Colonic mucosa (tissue), 4 donors: ENCODE measurements around the gene KLK3. TPM values are rescaled to one million over a fixed set of nuclear protein-coding genes. Genes with fewer than 3 reads are reported as not detected.

Experiments used
- DNase-seq: peaks from one replicate; pipeline ENCODE4 v3.0.0-alpha.2; 2020
- H3K27ac ChIP-seq: fragments of 200-600 bp; one replicate; pipeline ENCODE4 v1.8.0; 2021
- H3K27me3 ChIP-seq: fragments of 200-600 bp; one replicate; pipeline ENCODE4 v1.8.0; 2021
- H3K36me3 ChIP-seq: fragments of 200-600 bp; one replicate; pipeline ENCODE4 v1.8.0; 2021
- H3K4me1 ChIP-seq: fragments of 200-600 bp; one replicate; pipeline ENCODE4 v1.8.0; 2021; ENCODE audit warnings: mild to moderate bottlenecking
- H3K4me3 ChIP-seq: fragments of 200-600 bp; one replicate; pipeline ENCODE4 v1.8.0; 2021
- H3K9ac ChIP-seq, 2 donors: one replicate each; pipeline ENCODE4 v1.7.0; 2013; ENCODE audit warnings: control low read depth in 2 of 2, low read depth in 2 of 2, low read length in 2 of 2
- H3K9me3 ChIP-seq: fragments of 200-600 bp; one replicate; pipeline ENCODE4 v1.8.0; 2021
- CTCF ChIP-seq: fragments of 200-600 bp; IDR thresholded peaks from one replicate; pipeline ENCODE4 v1.8.0; 2022; ENCODE audit warnings: antibody characterized with exemption, mild to moderate bottlenecking
- intact Hi-C: fragments of 100-400 bp; cut with DNase I; formaldehyde crosslinking; loops from one replicate; pipeline ENCODE4 v1.14.1; 2022
- total RNA-seq, 2 donors: library from RNA; stranded (reverse); fragmentation: NEBNext Ultra II Directional in 1 of 2; extraction: Animal tissue kit (Norgen Biotek cat#: 25700) in 1 of 2; gene quantifications; one replicate each; pipeline ENCODE4 v1.2.1, GENCODE V29; 2021
- donor health status: healthy.
- donor health status: DM: no; HTN: no; CAD: no.
- donor health status: DM: no; HTN: no; CAD: no.

KLK3 gene
- total RNA-seq, 2 donors from 2014 or later = 2.4 to 2.5 TPM

DNA sequence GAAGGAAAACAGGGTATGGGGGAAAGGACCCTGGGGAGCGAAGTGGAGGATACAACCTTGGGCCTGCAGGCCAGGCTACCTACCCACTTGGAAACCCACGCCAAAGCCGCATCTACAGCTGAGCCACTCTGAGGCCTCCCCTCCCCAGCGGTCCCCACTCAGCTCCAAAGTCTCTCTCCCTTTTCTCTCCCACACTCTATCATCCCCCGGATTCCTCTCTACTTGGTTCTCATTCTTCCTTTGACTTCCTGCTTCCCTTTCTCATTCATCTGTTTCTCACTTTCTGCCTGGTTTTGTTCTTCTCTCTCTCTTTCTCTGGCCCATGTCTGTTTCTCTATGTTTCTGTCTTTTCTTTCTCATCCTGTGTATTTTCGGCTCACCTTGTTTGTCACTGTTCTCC, 2.7 kb downstream of the KLK3 start:
- Histone ChIP-seq H3K9ac (no peak overlapping the region), H3K27me3 (no peaks in the 10 kb centered on the region), H3K4me3 (no peak overlapping the region), H3K9me3 (no peaks in the 10 kb centered on the region), H3K4me1 (no peaks in the 10 kb centered on the region), H3K27ac (no peak overlapping the region), H3K36me3 (no peaks in the 10 kb centered on the region)
- TF ChIP-seq CTCF = no peak
- intact Hi-C loops = no loop called here
- no peak for DNase-seq

GRCh38 chr19:50858886-50859285, 4.2 kb downstream of the KLK3 start:
- Histone ChIP-seq H3K36me3 (no peaks in the 10 kb centered on the region), H3K4me3 (no peak overlapping the region), H3K27ac (no peak overlapping the region), H3K9ac (no peak overlapping the region), H3K27me3 (no peaks in the 10 kb centered on the region), H3K4me1 (no peaks in the 10 kb centered on the region), H3K9me3 (no peaks in the 10 kb centered on the region)
- intact Hi-C loops = no loop called here
- DNase-seq = peak; percentile 71
- TF ChIP-seq CTCF = no peak

GRCh38 chr19:50859849-50860248, 5.1 kb downstream of the KLK3 start:
- no peaks in the 10 kb centered on the region for H3K27me3 ChIP-seq
- H3K4me3 ChIP-seq = no peak overlapping the region
- DNase-seq = no peak

DNA sequence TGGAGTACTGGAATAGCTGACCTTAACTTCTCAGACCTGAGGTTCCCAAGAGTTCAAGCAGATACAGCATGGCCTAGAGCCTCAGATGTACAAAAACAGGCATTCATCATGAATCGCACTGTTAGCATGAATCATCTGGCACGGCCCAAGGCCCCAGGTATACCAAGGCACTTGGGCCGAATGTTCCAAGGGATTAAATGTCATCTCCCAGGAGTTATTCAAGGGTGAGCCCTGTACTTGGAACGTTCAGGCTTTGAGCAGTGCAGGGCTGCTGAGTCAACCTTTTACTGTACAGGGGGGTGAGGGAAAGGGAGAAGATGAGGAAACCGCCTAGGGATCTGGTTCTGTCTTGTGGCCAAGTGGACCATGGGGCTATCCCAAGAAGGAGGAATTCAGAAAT, 6.3 kb downstream of the KLK3 start:
- H3K36me3 ChIP-seq = no peaks in the 10 kb centered on the region
- no peak overlapping the region for H3K4me3 ChIP-seq
- no peak for DNase-seq
- no peaks in the 10 kb centered on the region for H3K27me3 ChIP-seq
- no peaks in the 10 kb centered on the region for H3K4me1 ChIP-seq
- H3K9ac ChIP-seq = no peak overlapping the region
- no peaks in the 10 kb centered on the region for H3K9me3 ChIP-seq
- no peak for TF ChIP-seq CTCF
- H3K27ac ChIP-seq = no peak overlapping the region
- intact Hi-C loops = no loop called here

More at GRCh38 chr19:50859849-50860248, 5.1 kb downstream of the KLK3 start:
- TF ChIP-seq CTCF = no peak
- H3K27ac ChIP-seq = no peak overlapping the region
- no peaks in the 10 kb centered on the region for H3K4me1 ChIP-seq
- H3K9ac ChIP-seq = no peak overlapping the region
- intact Hi-C loops = no loop called here
- H3K9me3 ChIP-seq = no peaks in the 10 kb centered on the region
- no peaks in the 10 kb centered on the region for H3K36me3 ChIP-seq

GRCh38 chr19:50861496-50862286, 7.0 kb downstream of the KLK3 start:
- intact Hi-C loops = no loop called here
- Histone ChIP-seq H3K9me3 (no peaks in the 10 kb centered on the region), H3K9ac (no peak overlapping the region), H3K4me1 (no peaks in the 10 kb centered on the region), H3K36me3 (no peaks in the 10 kb centered on the region), H3K4me3 (no peak overlapping the region), H3K27ac (no peak overlapping the region), H3K27me3 (no peaks in the 10 kb centered on the region)
- DNase-seq = no peak
- no peak for TF ChIP-seq CTCF
